Stimulated activated naive CD4-positive, alpha-beta T cell treated with Interleukin-2 at 50 U/mL for 16 hours (primary cell): ENCODE measurements around the gene VRTN.
"Not testable (repeated sequence)": the region's sequence is repeated elsewhere in the genome, so short reads cannot be mapped to it uniquely, and the experiment has no call there.

Source experiments
- DNase-seq: peaks from one replicate; lab custom pipeline; 2025; lab: John Stamatoyannopoulos, UW

Gene VRTN, protein sequence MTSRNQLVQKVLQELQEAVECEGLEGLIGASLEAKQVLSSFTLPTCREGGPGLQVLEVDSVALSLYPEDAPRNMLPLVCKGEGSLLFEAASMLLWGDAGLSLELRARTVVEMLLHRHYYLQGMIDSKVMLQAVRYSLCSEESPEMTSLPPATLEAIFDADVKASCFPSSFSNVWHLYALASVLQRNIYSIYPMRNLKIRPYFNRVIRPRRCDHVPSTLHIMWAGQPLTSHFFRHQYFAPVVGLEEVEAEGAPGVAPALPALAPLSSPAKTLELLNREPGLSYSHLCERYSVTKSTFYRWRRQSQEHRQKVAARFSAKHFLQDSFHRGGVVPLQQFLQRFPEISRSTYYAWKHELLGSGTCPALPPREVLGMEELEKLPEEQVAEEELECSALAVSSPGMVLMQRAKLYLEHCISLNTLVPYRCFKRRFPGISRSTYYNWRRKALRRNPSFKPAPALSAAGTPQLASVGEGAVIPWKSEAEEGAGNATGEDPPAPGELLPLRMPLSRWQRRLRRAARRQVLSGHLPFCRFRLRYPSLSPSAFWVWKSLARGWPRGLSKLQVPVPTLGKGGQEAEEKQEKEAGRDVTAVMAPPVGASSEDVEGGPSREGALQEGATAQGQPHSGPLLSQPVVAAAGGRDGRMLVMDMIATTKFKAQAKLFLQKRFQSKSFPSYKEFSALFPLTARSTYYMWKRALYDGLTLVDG

GRCh38 chr14:74348241-74348734 is at the start of gene VRTN:
Gene VRTN, plus strand, starts transcription at chr14:74348471. Its CDS starts 8,313 bp downstream, at chr14:74356784.
- no peak for DNase-seq

GRCh38 chr14:74299061-74299545 is 49.2 kb upstream of the VRTN start:
- DNase-seq = no peak

DNA sequence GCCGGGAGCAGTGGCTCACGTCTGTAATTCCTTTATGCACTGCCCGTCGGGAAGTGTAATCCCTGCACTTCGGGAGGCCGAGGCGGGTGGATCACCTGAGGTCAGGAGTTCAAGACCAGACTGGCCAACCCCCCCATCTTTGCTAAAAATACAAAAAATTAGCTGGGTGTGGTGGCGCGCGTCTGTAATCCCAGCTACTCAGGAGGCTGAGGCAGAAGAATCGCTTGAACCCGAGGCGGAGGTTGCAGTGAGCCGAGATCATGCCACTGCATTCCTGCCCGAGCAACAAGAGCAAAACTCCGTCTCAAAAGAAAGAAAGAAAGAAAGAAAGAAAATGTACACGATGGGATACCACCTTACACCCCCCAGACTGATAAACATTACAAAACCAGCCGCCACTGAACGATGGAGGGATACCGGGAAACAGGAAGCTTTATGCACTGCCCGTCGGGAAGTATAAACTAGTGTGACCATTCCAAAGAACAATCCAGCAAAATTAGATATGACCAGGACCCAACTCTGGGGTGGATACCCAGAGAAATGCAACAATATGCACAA is 46.6 kb upstream of the VRTN start:
- DNase-seq = no peak

- DNase-seq = no peak
These were observed 46.1 kb upstream of the VRTN start for GRCh38 chr14:74302152-74302628.

DNA sequence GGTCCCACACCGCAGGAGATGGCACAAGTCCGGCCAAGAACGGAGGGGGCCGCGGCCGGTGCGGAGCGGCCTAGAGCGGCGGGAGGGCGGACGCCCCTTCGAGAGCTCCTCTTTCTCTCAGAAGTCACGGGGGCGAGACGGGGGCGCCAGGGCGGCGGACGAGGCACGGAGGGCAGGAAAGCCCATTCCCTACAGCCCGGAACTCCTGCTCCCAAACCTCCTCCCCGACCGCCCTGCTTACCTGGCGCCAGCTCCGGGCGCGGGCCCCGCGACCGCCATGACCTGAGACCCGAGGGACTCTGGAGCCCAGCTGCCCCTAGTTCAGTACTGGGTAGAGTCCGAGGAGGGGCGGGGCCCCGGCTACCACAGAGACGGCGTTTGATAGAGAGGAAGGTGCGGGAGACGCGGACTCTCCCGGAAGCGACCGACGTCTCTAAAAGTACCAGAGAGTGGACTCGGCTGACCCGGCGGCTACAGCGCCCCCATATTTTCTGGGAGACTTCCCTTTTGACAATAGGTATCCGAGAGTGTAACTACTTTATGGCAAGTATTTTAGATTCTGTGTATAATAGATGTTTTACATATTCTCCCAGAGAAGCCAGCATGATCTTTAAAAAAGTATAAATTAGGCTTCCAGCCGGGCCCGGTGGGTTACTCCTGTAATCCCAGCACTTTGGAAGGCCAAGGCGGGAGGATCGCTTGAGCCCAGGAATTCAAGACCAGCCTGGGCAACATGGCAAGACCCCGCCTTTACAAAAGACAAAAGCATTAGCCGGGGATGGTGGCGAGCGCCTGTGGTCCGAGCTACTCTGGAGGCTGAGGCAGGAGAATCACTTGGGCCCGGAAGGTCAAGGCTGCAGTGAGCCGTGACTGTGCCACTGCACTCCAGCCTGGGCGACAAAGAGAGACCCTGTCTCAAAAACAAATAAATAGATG is 45.4 kb upstream of the VRTN start, which contains the start of gene ABCD4:
Gene ABCD4 (minus strand): TSS at position 301 of the 936 bp plus-strand sequence. CDS start 22 bp downstream, at position 279.
- DNase-seq = peak; percentile 84

DNA sequence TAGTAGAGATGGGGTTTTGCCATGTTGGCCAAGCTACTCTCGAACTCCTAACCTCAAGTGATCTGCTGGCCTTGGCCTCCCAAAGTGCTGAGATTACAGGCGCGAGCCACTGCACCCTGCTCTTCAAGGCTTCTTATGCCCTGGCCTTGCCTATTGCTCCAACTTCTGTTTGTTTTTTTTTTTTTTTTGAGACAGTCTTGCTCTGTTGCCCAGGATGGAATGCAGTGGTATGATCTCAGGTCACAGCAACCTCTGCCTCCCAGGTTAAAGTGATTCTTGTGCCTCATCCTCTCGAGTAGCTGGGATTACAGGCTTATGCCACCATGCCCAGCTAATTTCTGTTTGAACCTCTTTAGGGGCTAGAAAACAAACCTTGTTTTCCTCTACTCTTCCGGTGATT is 39.6 kb upstream of the VRTN start:
- DNase-seq = no peak

DNA sequence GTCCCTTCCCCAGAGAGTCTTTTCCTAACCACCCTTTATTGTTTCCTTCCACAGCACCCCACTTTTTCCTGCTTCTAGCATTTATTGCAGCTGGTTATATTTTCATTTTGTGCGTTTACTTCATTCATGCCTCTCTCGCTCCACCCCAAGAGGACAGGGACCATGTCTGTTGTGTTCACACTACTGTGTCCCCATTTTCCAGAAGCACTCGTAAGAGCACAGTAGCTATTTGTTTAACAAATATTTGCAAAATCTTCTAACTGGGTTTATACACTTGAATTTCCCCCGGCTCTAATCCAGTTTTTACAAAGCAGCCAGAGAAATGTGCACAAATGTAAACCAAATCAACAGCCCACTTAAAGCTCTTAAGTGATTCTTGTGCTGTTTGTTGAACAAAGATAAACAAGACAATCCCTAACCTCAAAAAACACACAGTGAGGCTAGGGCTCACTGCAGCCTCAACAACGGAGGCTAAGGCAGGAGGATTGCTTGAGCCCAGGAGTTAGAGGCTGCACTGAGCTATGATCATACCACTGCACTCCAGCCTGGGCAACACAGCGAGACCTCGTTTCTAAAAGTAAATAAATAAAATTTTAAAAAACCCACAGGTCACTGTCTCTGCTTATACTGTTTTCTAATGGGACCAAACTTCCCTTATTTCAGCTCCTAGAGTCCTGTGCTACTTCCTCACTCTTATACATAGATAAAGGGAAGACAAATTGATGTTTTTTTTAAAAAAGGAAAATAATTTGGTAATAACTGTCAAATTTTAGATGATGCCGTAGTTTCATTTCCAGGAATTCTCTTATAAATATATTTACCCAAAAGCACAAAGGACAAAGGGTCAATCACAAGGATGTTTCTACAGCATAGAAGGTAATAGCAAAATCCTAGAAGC is 38.9 kb upstream of the VRTN start:
- no peak for DNase-seq

- DNase-seq = no peak
These were observed 36.1 kb upstream of the VRTN start for GRCh38 chr14:74312161-74312560.

- DNase-seq = no peak
These were observed 34.7 kb upstream of the VRTN start for GRCh38 chr14:74313601-74314000.

- no peak for DNase-seq
These were observed 33.7 kb upstream of the VRTN start for GRCh38 chr14:74314576-74314975.

DNA sequence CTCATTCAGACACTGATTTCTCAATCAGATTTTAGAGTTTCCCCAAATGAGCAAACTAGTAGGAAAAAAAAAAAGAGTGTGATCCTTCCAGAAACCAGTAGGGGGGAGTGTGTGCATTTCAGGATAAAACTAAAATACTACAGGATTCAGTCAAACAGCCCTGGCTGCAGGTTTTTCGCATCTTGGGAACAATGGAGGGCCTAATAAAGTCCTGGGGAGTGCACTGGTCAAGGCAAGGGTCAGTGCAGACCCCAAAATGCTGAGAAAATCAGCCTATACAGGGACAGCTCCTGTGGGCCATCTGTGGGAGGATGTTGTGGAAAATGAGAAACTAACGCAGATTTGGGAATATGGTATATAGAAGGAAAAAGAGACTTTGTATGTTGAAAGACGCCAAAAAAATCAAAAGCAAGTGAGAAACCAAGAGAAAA is 23.3 kb upstream of the VRTN start:
- no peak for DNase-seq

GRCh38 chr14:74325446-74325845 is 22.8 kb upstream of the VRTN start:
- no peak for DNase-seq

- no peak for DNase-seq
These were observed 21.7 kb upstream of the VRTN start for GRCh38 chr14:74326369-74327152.

DNA sequence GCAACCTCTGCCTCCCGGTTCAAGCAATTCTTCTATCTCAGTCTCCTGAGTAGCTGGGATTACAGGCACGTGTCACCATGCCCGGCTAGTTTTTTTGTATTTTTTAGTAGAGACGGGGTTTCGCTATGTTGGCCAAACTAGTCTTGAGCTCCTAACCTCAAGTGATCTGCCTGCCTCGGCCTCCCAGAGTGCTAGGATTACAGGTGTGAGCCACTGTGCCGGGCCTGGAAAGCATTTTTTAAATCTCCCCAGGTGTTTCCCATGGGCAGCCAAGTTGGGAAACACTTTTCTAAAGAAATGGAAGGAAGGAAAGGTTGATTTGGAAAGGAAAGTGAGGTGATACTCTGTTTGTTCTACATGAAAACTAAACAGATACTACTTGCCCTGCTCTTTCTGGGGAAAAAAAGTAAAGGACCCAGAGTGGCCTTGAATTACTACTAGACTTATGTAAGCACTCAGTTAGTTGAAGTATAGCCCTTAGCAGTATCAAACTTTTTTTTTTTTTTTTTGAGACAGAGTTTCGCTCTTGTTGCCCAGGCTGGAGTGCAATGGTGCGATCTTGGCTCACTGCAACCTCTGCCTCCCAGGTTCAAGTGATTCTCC is 18.2 kb upstream of the VRTN start:
- not testable (repeated sequence) for DNase-seq

GRCh38 chr14:74333909-74334308 is 14.4 kb upstream of the VRTN start:
- DNase-seq = no peak

- no peak for DNase-seq
These were observed 1.9 kb upstream of the VRTN start for GRCh38 chr14:74346341-74346740.

- DNase-seq = no peak
These were observed 1.0 kb upstream of the VRTN start for GRCh38 chr14:74347097-74347794.

GRCh38 chr14:74347795-74348100 is 523 bp upstream of the VRTN start:
- DNase-seq = no peak
